ENCODE data around the gene FMNL3. TPM values are rescaled to one million over a fixed set of nuclear protein-coding genes. Genes with fewer than 3 reads are reported as not detected.

FMNL3 gene
- total and polyA plus RNA-seq, 2 of the 13 experiments (the other 11 are each of a cell fraction or from before 2014, with no cell fraction given): 0.44 to 1.1 TPM

- TF ChIP-seq AHDC1 (CRISPR knock-in tag; IDR thresholded peaks at IDR 0.05; ENCODE audit: borderline replicate concordance) (no peak), ZC3H4 (CRISPR knock-in tag; IDR thresholded peaks at IDR 0.05; ENCODE audit: borderline replicate concordance) (no peak), SALL2 (CRISPR knock-in tag; IDR thresholded peaks at IDR 0.05) (no peak), GATA4 (IDR thresholded peaks at IDR 0.05; ENCODE audit: borderline replicate concordance, low read depth) (no peak), ZNF30 (CRISPR knock-in tag; IDR thresholded peaks at IDR 0.05) (no peak), BCL3 (CRISPR knock-in tag; IDR thresholded peaks at IDR 0.05) (no peak), FOXK1 (CRISPR knock-in tag; IDR thresholded peaks at IDR 0.05; ENCODE audit: borderline replicate concordance, low read depth) (no peak), POGK (CRISPR knock-in tag; conservative IDR thresholded peaks at IDR 0.05) (0 out of 2 replicates have a peak, but pooled peaks have one; percentile 6), ZNF44 (CRISPR knock-in tag; IDR thresholded peaks at IDR 0.05) (no peak), ZNF329 (CRISPR knock-in tag; IDR thresholded peaks at IDR 0.05; ENCODE audit: low read depth) (no peak), POGZ (CRISPR knock-in tag; IDR thresholded peaks at IDR 0.05) (no peak), CC2D1A (CRISPR knock-in tag; IDR thresholded peaks at IDR 0.05) (0 out of 2 replicates have a peak, but pooled peaks have one; percentile 63), ZSCAN30 (CRISPR knock-in tag; IDR thresholded peaks at IDR 0.05) (0 out of 2 replicates have a peak, but pooled peaks have one; percentile 28), ZNF33B (CRISPR knock-in tag; IDR thresholded peaks at IDR 0.05) (0 out of 2 replicates have a peak, but pooled peaks have one; percentile 13), SRSF4 (IDR thresholded peaks at IDR 0.05; ENCODE audit: low read depth, low read length, poor library complexity, severe bottlenecking) (no peak), HIVEP1 (CRISPR knock-in tag; IDR thresholded peaks at IDR 0.05) (no peak), HOXA9 (CRISPR knock-in tag; IDR thresholded peaks at IDR 0.05; ENCODE audit: borderline replicate concordance) (no peak), EP300 (IDR thresholded peaks at IDR 0.05; ENCODE audit: low read depth in 2 of 2, low read length in 2 of 2) (no peak), EP300 (CRISPR knock-in tag; IDR thresholded peaks at IDR 0.05; ENCODE audit: borderline replicate concordance) (0 out of 2 replicates have a peak, but pooled peaks have one; percentile 3), KMT2B (CRISPR knock-in tag; IDR thresholded peaks at IDR 0.05) (no peak), ZNF180 (CRISPR knock-in tag; IDR thresholded peaks at IDR 0.05; ENCODE audit: borderline replicate concordance, low read depth) (no peak), ZNF460 (CRISPR knock-in tag; IDR thresholded peaks at IDR 0.05; ENCODE audit: borderline replicate concordance) (no peak), RAD21 (CRISPR knock-in tag; IDR thresholded peaks at IDR 0.05) (no peak)
These were observed 575 bp upstream of the FMNL3 start (continued) for GRCh38 chr12:49707812-49708147.
